Mesothelial cell of epicardium (in vitro differentiated cells): ENCODE measurements around the gene KCNQ5. TPM values are rescaled to one million over a fixed set of nuclear protein-coding genes. Genes with fewer than 3 reads are reported as not detected.

ENCODE experiments used
- DNase-seq, 2 experiments: peaks; one replicate each; pipeline ENCODE4 v3.0.0; 2021; ENCODE audit warnings: low spot score in 2 of 2; ENCODE audit not compliant: unreplicated experiment in 2 of 2
- H3K27ac Mint-ChIP-seq: 2 replicates; pipeline ENCODE4 v1.8.0; 2021; ENCODE audit warnings: mixed read lengths
- H3K27me3 Mint-ChIP-seq: 2 replicates; pipeline ENCODE4 v1.8.0; 2021; ENCODE audit warnings: low read depth, mixed read lengths
- H3K36me3 Mint-ChIP-seq: 2 replicates; pipeline ENCODE4 v1.8.0; 2021; ENCODE audit warnings: mixed read lengths
- H3K4me1 Mint-ChIP-seq: 2 replicates; pipeline ENCODE4 v1.8.0; 2021; ENCODE audit warnings: mixed read lengths
- H3K4me3 Mint-ChIP-seq: 2 replicates; pipeline ENCODE4 v1.8.0; 2021; ENCODE audit warnings: mild to moderate bottlenecking, moderate library complexity, mixed read lengths
- H3K9me3 Mint-ChIP-seq: 2 replicates; pipeline ENCODE4 v1.8.0; 2021; ENCODE audit warnings: mixed read lengths
- CTCF ChIP-seq: fragments of 200-600 bp; sonication (generic); IDR thresholded peaks from one replicate; pipeline ENCODE4 v1.5.0; 2021; ENCODE audit warnings: antibody characterized with exemption; ENCODE audit not compliant: unreplicated experiment
- total RNA-seq: library from RNA; stranded (reverse); gene quantifications from 3 replicates; pipeline ENCODE4 v1.2.1, GENCODE V29; 2021

The KCNQ5 gene
- total RNA-seq, 1 donor from 2014 or later, result 4.8 TPM

GRCh38 chr6:73049971-73050594 is 428.2 kb downstream of the KCNQ5 start:
- no peaks in the 10 kb centered on the region for H3K27me3 Mint-ChIP-seq
- H3K36me3 Mint-ChIP-seq, result no peaks in the 10 kb centered on the region
- no peak overlapping the region for H3K4me3 Mint-ChIP-seq
- no peak overlapping the region for H3K27ac Mint-ChIP-seq
- DNase-seq, result no peak
- peaks cover 4% of the 10 kb centered on the region for H3K4me1 Mint-ChIP-seq
- no peak for TF ChIP-seq CTCF
- H3K9me3 Mint-ChIP-seq, result no peaks in the 10 kb centered on the region

- TF ChIP-seq CTCF, result no peak
- Mint-ChIP-seq H3K27me3 (no peaks in the 10 kb centered on the region), H3K4me3 (no peak overlapping the region), H3K36me3 (no peaks in the 10 kb centered on the region), H3K27ac (no peak overlapping the region), H3K4me1 (no peaks in the 10 kb centered on the region), H3K9me3 (no peaks in the 10 kb centered on the region)
- no peak for DNase-seq
These were observed 428.8 kb downstream of the KCNQ5 start for GRCh38 chr6:73050706-73051105.

- no peak for TF ChIP-seq CTCF
- no peak for DNase-seq
- no peaks in the 10 kb centered on the region for H3K4me1 Mint-ChIP-seq
- H3K36me3 Mint-ChIP-seq, result peaks cover 2% of the 10 kb centered on the region
- H3K27ac Mint-ChIP-seq, result no peak overlapping the region
- peaks cover 3% of the 10 kb centered on the region for H3K9me3 Mint-ChIP-seq
- no peak overlapping the region for H3K4me3 Mint-ChIP-seq
- H3K27me3 Mint-ChIP-seq, result no peaks in the 10 kb centered on the region
These were observed 429.3 kb downstream of the KCNQ5 start for GRCh38 chr6:73051147-73051546.

GRCh38 chr6:73054958-73055357 is 433.1 kb downstream of the KCNQ5 start:
- Mint-ChIP-seq H3K27me3 (no peaks in the 10 kb centered on the region), H3K9me3 (peaks cover 17% of the 10 kb centered on the region), H3K4me1 (no peaks in the 10 kb centered on the region), H3K36me3 (peaks cover 12% of the 10 kb centered on the region), H3K4me3 (no peak overlapping the region), H3K27ac (no peak overlapping the region)
- no peak for DNase-seq
- TF ChIP-seq CTCF, result no peak

GRCh38 chr6:73058736-73059135 is 436.9 kb downstream of the KCNQ5 start:
- peaks cover 19% of the 10 kb centered on the region for H3K4me1 Mint-ChIP-seq
- no peak overlapping the region for H3K27ac Mint-ChIP-seq
- H3K36me3 Mint-ChIP-seq, result peaks cover 12% of the 10 kb centered on the region
- H3K27me3 Mint-ChIP-seq, result no peaks in the 10 kb centered on the region
- no peak for DNase-seq
- peaks cover 17% of the 10 kb centered on the region for H3K9me3 Mint-ChIP-seq
- H3K4me3 Mint-ChIP-seq, result no peak overlapping the region
- TF ChIP-seq CTCF, result no peak

- Mint-ChIP-seq H3K9me3 (peaks cover 19% of the 10 kb centered on the region), H3K4me3 (no peak overlapping the region), H3K27me3 (no peaks in the 10 kb centered on the region), H3K36me3 (peaks cover 9% of the 10 kb centered on the region), H3K27ac (peak overlapping the region; percentile 32), H3K4me1 (peaks cover 28% of the 10 kb centered on the region)
- no peak for DNase-seq
- TF ChIP-seq CTCF, result no peak
These were observed 440.3 kb downstream of the KCNQ5 start for GRCh38 chr6:73062130-73062529.
